ENCODE results near the gene ABCB11.

DNA sequence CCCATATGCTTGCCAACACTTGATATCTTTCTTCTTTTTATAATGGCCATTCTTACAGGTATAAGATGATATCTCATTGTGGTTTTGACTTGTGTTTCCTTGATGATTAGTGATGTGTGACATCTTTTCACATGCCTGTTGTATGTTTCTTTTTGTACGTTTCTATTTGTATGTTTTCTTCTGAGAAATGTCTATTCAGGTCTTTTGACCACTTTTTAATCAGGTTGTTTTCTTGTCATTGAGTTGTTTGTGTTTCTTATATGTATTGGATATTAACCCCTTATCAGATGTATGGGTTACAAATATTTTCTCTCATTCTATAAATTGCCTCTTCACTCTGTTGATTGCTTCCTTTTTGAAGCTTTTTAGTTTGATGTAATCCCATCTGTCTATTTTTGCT is 42.4 kb downstream of the ABCB11 start:
- TF ChIP-seq CTCF (IDR thresholded peaks at IDR 0.05) = no peak
- no peak for TF ChIP-seq POLR2A (IDR thresholded peaks at IDR 0.05)

All from uterus (tissue), 2 donors.